Measurements from ENCODE around the gene SPON1. TPM values are rescaled to one million over a fixed set of nuclear protein-coding genes. Genes with fewer than 3 reads are reported as not detected.

SPON1 gene
- total and polyA plus RNA-seq, 2 of the 8 experiments (the other 6 are each of a cell fraction or from before 2014, with no cell fraction given) = 1.5 to 5.4 TPM

DNA sequence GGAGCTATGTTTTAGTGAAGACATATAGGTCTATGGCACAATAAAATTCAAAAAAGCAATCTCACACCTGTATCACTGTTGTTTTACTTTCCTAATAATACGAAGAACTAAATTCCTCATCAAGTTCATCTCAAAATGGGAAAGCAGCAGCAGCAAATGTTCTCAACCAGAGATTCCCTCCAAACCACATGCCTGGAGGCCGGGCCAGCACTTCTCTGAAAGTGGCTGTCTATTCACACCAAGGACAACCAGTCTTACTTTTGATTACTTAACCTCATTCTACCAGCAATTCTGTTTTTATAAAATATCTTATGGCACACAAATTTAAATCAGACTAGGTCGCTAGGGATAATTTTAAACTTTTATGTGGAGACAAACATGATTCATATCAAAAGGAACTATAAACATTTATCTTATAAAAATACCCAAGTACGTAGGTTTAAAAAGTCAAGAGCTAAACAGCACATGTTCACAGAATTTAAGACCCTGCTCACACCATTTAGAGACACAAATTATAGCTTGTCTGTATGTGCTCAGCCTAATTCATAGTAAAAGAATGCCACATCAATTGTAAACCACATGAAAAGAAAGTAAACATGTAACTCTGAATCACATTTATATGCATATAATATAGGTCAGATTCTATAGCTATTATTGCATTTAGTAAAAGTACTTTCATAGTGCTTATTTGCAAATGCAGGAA, 350.4 kb downstream of the SPON1 start:
- H2BK120ac ChIP-seq (replicated peaks; ENCODE audit: low read depth, low read length) = no peak overlapping the region
- no peaks in the 10 kb centered on the region for H3K9me3 ChIP-seq (ENCODE audit: insufficient read depth in 2 of 2, low read depth in 1 of 2, low read length in 1 of 2)
- no peaks in the 10 kb centered on the region for H3K27me3 ChIP-seq (replicated peaks in 1 of 4; ENCODE audit: control insufficient read depth in 3 of 4, extremely low read depth in 1 of 4, insufficient read depth in 3 of 4, low read length in 3 of 4)
- peaks cover 24 to 98% of the 10 kb centered on the region in 2 experiments for H3K79me2 ChIP-seq (ENCODE audit: control insufficient read depth in 1 of 2, insufficient read depth in 2 of 2, low read length in 2 of 2)
- no peak for DNase-seq (ENCODE audit: low read depth in 1 of 2, low spot score in 2 of 2)
- no peak overlapping the region for H2AFZ ChIP-seq (ENCODE audit: low read length)
- H3K56ac ChIP-seq (replicated peaks; ENCODE audit: insufficient read length, low read depth, low read length) = no peak overlapping the region
- peaks cover 2 to 21% (median 10%) of the 10 kb centered on the region in 4 experiments for H3K4me1 ChIP-seq (replicated peaks in 1 of 4; ENCODE audit: control insufficient read depth in 3 of 4, insufficient read depth in 4 of 4, low read length in 3 of 4)
- peaks cover 5% of the 10 kb centered on the region; the same call in 1 of the 2 replicates for H3K79me1 ChIP-seq (ENCODE audit: low read depth, low read length)
- no peak overlapping the region for H4K5ac ChIP-seq (ENCODE audit: insufficient read length, low read depth, low read length)
- H3K14ac ChIP-seq (ENCODE audit: insufficient read length) = no peak overlapping the region
- H3K4me3 ChIP-seq (ENCODE audit: extremely low read depth in 1 of 4, insufficient read depth in 2 of 4, low read depth in 3 of 4, low read length in 4 of 4) = no peak overlapping the region
- no peak overlapping the region for H2BK20ac ChIP-seq (ENCODE audit: low read length)
- H4K8ac ChIP-seq (ENCODE audit: extremely low read depth, insufficient read depth, low read length) = no peak overlapping the region
- no peak overlapping the region for H2BK5ac ChIP-seq (ENCODE audit: low read depth, low read length)
- H2BK15ac ChIP-seq (ENCODE audit: low read length) = no peak overlapping the region
- H2AK5ac ChIP-seq (ENCODE audit: low read depth, low read length) = no peak overlapping the region
- FAIRE-seq = no peak
- H4K20me1 ChIP-seq (replicated peaks in 1 of 2; ENCODE audit: control insufficient read depth in 1 of 2, insufficient read depth in 2 of 2, low read length in 2 of 2) = peaks cover 15 to 21% of the 10 kb centered on the region in 2 experiments
- ChIA-PET CTCF (ENCODE audit: partially characterized antibody) (interaction anchor here (0.7 to 17.5 kb wide), 8 partner anchors 11 to 105 kb away, joined by 3 to 312 read pairs (median 4); no protein-coding TSS in a partner anchor), POLR2A (ENCODE audit: partially characterized antibody) (interaction anchor here (1.0 to 3.1 kb wide), 6 partner anchors 8 to 45 kb away, joined by 3 to 8 read pairs (median 5); no protein-coding TSS in a partner anchor)
- no peak overlapping the region for H3K4ac ChIP-seq (replicated peaks; ENCODE audit: insufficient read length, low read depth, low read length)
- H3K27ac ChIP-seq (ENCODE audit: low read depth, low read length) = no peak overlapping the region
- 85% methylated on average over 4 of the region's 4 CpGs; no CpG with 5 or more reads in 1 of the 2 experiments for WGBS, 2 experiments (ENCODE audit: extremely low coverage in 1 of 2, insufficient coverage in 1 of 2, insufficient read length in 1 of 2, insufficient replicate concordance in 2 of 2, low coverage in 1 of 2, low lambda C conversion rate in 2 of 2, missing lambda C conversion rate in 1 of 2)
- no peak overlapping the region for H2BK12ac ChIP-seq (ENCODE audit: low read depth, low read length)
- H3K9ac ChIP-seq (replicated peaks in 1 of 4; ENCODE audit: extremely low read depth in 1 of 4, low read depth in 3 of 4, low read length in 3 of 4) = no peak overlapping the region
- H3K4me2 ChIP-seq (ENCODE audit: insufficient read depth in 1 of 2, low read depth in 2 of 2, low read length in 2 of 2) = no peak overlapping the region
- H3K36me3 ChIP-seq (ENCODE audit: control insufficient read depth in 2 of 4, insufficient read depth in 4 of 4, low read length in 3 of 4) = no peaks in the 10 kb centered on the region
- H3K18ac ChIP-seq (ENCODE audit: extremely low read depth, low read length) = no peak overlapping the region
- no peak overlapping the region for H3K23ac ChIP-seq (ENCODE audit: insufficient read length)
- no peak overlapping the region for H4K91ac ChIP-seq (replicated peaks; ENCODE audit: insufficient read length, low read length)
- no peaks in the 10 kb centered on the region for H3K23me2 ChIP-seq (ENCODE audit: low read depth, low read length)
- no peak for TF ChIP-seq ASH2L (IDR thresholded peaks at IDR 0.05; ENCODE audit: low read length)
- TF ChIP-seq CREB1 (IDR thresholded peaks at IDR 0.05) = no peak
- TF ChIP-seq BRCA1 (IDR thresholded peaks at IDR 0.05; ENCODE audit: low read depth, low read length) = no peak
- no peak for TF ChIP-seq HDAC2 (IDR thresholded peaks at IDR 0.05; ENCODE audit: borderline replicate concordance in 1 of 2, low read depth in 2 of 2, low read length in 2 of 2)
- TF ChIP-seq SIX5 (IDR thresholded peaks at IDR 0.05; ENCODE audit: low read depth, low read length) = no peak
- no peak for TF ChIP-seq EP300 (IDR thresholded peaks at IDR 0.05; ENCODE audit: borderline replicate concordance in 1 of 2, low read depth in 2 of 2, low read length in 2 of 2)
- no peak for TF ChIP-seq KDM5A (IDR thresholded peaks at IDR 0.05; ENCODE audit: low read length)
- no peak for TF ChIP-seq YY1 (IDR thresholded peaks at IDR 0.05; ENCODE audit: low read depth, low read length)
- TF ChIP-seq SIRT6 (IDR thresholded peaks at IDR 0.05; ENCODE audit: low read length) = no peak
- TF ChIP-seq RXRA (IDR thresholded peaks at IDR 0.05; ENCODE audit: insufficient read depth, low read depth, low read length) = no peak
- TF ChIP-seq, protein P1, sequence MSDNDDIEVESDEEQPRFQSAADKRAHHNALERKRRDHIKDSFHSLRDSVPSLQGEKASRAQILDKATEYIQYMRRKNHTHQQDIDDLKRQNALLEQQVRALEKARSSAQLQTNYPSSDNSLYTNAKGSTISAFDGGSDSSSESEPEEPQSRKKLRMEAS (IDR thresholded peaks at IDR 0.05) = no peak
- TF ChIP-seq ZNF274 (IDR thresholded peaks at IDR 0.05; ENCODE audit: borderline replicate concordance, extremely low read depth, low read length) = no peak
- TF ChIP-seq TCF12 (IDR thresholded peaks at IDR 0.05; ENCODE audit: low read depth, low read length) = no peak
- no peak for TF ChIP-seq TEAD4 (IDR thresholded peaks at IDR 0.05; ENCODE audit: low read depth, low read length)
